Sigmoid colon (tissue), 7 donors: ENCODE measurements around the gene CCDC57. TPM values are rescaled to one million over a fixed set of nuclear protein-coding genes. Genes with fewer than 3 reads are reported as not detected.

Experiments used
- DNase-seq: peaks from one replicate; pipeline ENCODE4 v3.0.0-alpha.2; 2019
- H3K27ac ChIP-seq, 4 donors: fragments of 200-600 bp; sonication (generic); one replicate each; pipeline ENCODE4 v1.5.1; 2016 to 2019; ENCODE audit warnings: mild to moderate bottlenecking in 1 of 4
- H3K27me3 ChIP-seq, 3 donors: fragments of 200-600 bp; sonication (generic); one replicate each; pipeline ENCODE4 v1.5.1; 2019; ENCODE audit warnings: mild to moderate bottlenecking in 1 of 3
- H3K36me3 ChIP-seq, 4 donors: fragments of 200-600 bp; sonication (generic); one replicate each; pipeline ENCODE4 v1.5.1; 2016 to 2019
- H3K4me1 ChIP-seq, 4 donors: fragments of 200-600 bp; sonication (generic); one replicate each; pipeline ENCODE4 v1.5.1; 2017 to 2019
- H3K4me3 ChIP-seq, 4 donors: fragments of 200-600 bp; sonication (generic); one replicate each; pipeline ENCODE4 v1.5.1; 2017 to 2019; ENCODE audit warnings: mild to moderate bottlenecking in 2 of 4, moderate library complexity in 1 of 4
- H3K9me3 ChIP-seq, 4 donors: fragments of 200-600 bp in 3 of 4; sonication (generic) in 3 of 4; one replicate each; pipeline versions ENCODE4 v1.5.1 to v1.6.1; 2013 to 2019
- EP300 ChIP-seq, 4 donors: sonication (generic); formaldehyde crosslinking; IDR thresholded peaks; one replicate each; pipeline ENCODE4 v1.6.1; 2017; ENCODE audit warnings: antibody characterized with exemption in 4 of 4
- POLR2A ChIP-seq, 2 donors: fragments of 450-650 bp; IDR thresholded peaks; one replicate each; pipeline ENCODE4 v1.6.1; 2016; ENCODE audit warnings: antibody characterized with exemption in 2 of 2, mild to moderate bottlenecking in 2 of 2, moderate library complexity in 2 of 2
- POLR2AphosphoS5 ChIP-seq, 4 donors: sonication (generic); formaldehyde crosslinking; IDR thresholded peaks; one replicate each; pipeline ENCODE4 v1.6.1; 2017; ENCODE audit warnings: antibody characterized with exemption in 4 of 4
- WGBS, 2 donors: extraction: QIAGEN DNeasy Blood & Tissue Kit; methylation state at CpG; one replicate each; pipeline ENCODE4 v1.1.7; 2013; 5-methylcytosine and 5-hydroxymethylcytosine counted together
- intact Hi-C: fragments of 100-400 bp; cut with DNase I; formaldehyde crosslinking; loops from one replicate; pipeline ENCODE4 v1.15.1; 2023
- polyA plus RNA-seq, 3 donors: library from polyadenylated mRNA; stranded (reverse); fragments of 200-250 nt; gene quantifications; one replicate each; pipeline ENCODE4 v1.2.3, GENCODE V29; 2013
- total RNA-seq, 4 donors: library from RNA; depleted of rRNA; stranded (reverse); fragments of >200 nt; gene quantifications; one replicate each; pipeline ENCODE4 v1.1.0, GENCODE V29; 2016
- TF ChIP-seq, protein P1 (sequence below), 4 experiments: fragments of 450-650 bp in 3 of 4; fragments of 200-600 bp in 1 of 4; IDR thresholded peaks; one replicate each; pipeline ENCODE4 v1.5.1; 2016 to 2019; ENCODE audit warnings: antibody characterized with exemption in 4 of 4, mild to moderate bottlenecking in 3 of 4, moderate library complexity in 2 of 4
- donor health status: healthy with polysubstance abuse.
- donor health status: Bipolar disorder and iron deficiency.
- donor health status: healthy.

CCDC57 gene
- total and polyA plus RNA-seq, 7 donors: 13.3 to 47.8 (median 24.4) TPM

GRCh38 chr17:82180776-82181528 lies 31.7 kb downstream of the CCDC57 start:
- H3K36me3 ChIP-seq: peaks cover 7 to 44% (median 11%) of the 10 kb centered on the region in 4 donors

DNA sequence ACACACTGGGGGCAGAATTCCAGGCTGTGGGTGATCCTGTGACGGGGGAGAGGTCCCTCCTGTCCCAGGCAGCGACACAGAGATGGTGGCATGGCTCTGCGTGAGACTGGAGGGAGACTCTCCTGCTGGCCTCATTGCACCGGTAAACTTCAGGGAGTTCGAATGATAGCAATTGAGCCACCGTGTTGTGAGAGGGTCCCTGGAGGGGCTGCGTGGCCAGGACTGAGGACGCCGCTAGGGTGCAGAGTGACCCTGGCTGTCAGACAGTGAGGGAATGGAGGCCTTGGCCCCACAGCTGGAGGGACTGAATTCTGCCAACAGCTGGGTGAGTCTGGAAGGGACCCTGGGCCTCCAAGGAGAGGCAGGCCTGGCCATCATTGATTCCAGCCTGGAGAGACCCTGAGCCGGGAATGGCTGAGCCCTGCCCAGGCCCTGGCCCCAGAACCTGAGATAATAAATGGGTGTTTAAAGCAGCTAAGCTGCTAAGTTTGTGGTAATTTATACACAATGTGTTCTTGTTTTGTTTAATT lies 32.6 kb downstream of the CCDC57 start:
- intact Hi-C loops: no loop called here
- no peak overlapping the region for H3K4me3 ChIP-seq
- no peak for DNase-seq
- H3K36me3 ChIP-seq: peaks cover 7 to 47% (median 11%) of the 10 kb centered on the region in 4 donors
- no peaks in the 10 kb centered on the region for H3K4me1 ChIP-seq
- no peaks in the 10 kb centered on the region for H3K27me3 ChIP-seq
- H3K27ac ChIP-seq: no peak overlapping the region
- TF ChIP-seq POLR2A (IDR thresholded peaks at IDR 0.05) (no peak), POLR2AphosphoS5 (IDR thresholded peaks at IDR 0.05) (no peak), EP300 (IDR thresholded peaks at IDR 0.05) (no peak)
- TF ChIP-seq, protein P1, sequence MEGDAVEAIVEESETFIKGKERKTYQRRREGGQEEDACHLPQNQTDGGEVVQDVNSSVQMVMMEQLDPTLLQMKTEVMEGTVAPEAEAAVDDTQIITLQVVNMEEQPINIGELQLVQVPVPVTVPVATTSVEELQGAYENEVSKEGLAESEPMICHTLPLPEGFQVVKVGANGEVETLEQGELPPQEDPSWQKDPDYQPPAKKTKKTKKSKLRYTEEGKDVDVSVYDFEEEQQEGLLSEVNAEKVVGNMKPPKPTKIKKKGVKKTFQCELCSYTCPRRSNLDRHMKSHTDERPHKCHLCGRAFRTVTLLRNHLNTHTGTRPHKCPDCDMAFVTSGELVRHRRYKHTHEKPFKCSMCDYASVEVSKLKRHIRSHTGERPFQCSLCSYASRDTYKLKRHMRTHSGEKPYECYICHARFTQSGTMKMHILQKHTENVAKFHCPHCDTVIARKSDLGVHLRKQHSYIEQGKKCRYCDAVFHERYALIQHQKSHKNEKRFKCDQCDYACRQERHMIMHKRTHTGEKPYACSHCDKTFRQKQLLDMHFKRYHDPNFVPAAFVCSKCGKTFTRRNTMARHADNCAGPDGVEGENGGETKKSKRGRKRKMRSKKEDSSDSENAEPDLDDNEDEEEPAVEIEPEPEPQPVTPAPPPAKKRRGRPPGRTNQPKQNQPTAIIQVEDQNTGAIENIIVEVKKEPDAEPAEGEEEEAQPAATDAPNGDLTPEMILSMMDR (IDR thresholded peaks at IDR 0.05): no peak
- H3K9me3 ChIP-seq: no peaks in the 10 kb centered on the region
- 93 to 96% methylated on average over 10 of the region's 10 CpGs for WGBS, 2 donors

More at GRCh38 chr17:82180776-82181528, 31.7 kb downstream of the CCDC57 start:
- peak; percentile 77 for DNase-seq
- Histone ChIP-seq H3K9me3 (no peaks in the 10 kb centered on the region), H3K27me3 (no peaks in the 10 kb centered on the region), H3K4me3 (no peak overlapping the region), H3K4me1 (no peaks in the 10 kb centered on the region), H3K27ac (no peak overlapping the region)
- 95 to 97% methylated on average over 31 of the region's 31 CpGs for WGBS, 2 donors
- TF ChIP-seq POLR2A (IDR thresholded peaks at IDR 0.05): no peak
- TF ChIP-seq POLR2AphosphoS5 (IDR thresholded peaks at IDR 0.05): no peak
- TF ChIP-seq, protein P1 (IDR thresholded peaks at IDR 0.05): no peak
- no peak for TF ChIP-seq EP300 (IDR thresholded peaks at IDR 0.05)
- intact Hi-C loops: no loop called here

DNA sequence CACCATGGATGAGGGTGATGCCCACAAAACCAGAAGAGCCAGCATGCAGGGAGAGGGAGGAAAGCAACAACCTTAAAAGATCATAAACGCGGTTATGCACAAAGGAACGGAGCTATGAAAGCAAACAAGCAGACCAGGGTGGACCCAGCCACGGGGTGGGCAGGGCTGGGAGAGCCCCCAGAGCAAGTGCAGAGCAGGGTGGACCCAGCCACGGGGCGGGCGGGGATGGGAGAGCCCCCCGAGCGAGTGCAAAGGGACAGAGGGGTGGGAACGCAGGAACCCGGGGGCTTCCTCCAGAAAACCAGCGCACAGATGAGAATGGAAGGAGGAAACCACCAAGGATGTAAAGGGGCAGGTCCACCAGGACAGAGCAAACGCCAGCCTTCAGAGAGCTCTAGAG lies 33.2 kb downstream of the CCDC57 start:
- Histone ChIP-seq H3K27ac (no peak overlapping the region), H3K9me3 (no peaks in the 10 kb centered on the region)
- intact Hi-C loops: no loop called here

GRCh38 chr17:82178499-82179261 lies 34.0 kb downstream of the CCDC57 start:
- H3K36me3 ChIP-seq: peaks cover 0 to 46% (median 9%) of the 10 kb centered on the region in 4 donors
- intact Hi-C loops: no loop called here
- no peak overlapping the region for H3K4me3 ChIP-seq
- peak in 2 of 4 donors; percentile 35 to 62 for TF ChIP-seq POLR2AphosphoS5 (IDR thresholded peaks at IDR 0.05)
- no peak for TF ChIP-seq EP300 (IDR thresholded peaks at IDR 0.05)
- no peak overlapping the region for H3K27ac ChIP-seq
- DNase-seq: peak; percentile 76
- WGBS, 2 donors: 85 to 88% methylated on average over 24 of the region's 24 CpGs
- H3K27me3 ChIP-seq: no peaks in the 10 kb centered on the region
- no peaks in the 10 kb centered on the region for H3K4me1 ChIP-seq
- no peaks in the 10 kb centered on the region for H3K9me3 ChIP-seq

More for the DNA sequence above, 33.2 kb downstream of the CCDC57 start:
- no peaks in the 10 kb centered on the region for H3K4me1 ChIP-seq
- TF ChIP-seq POLR2A (IDR thresholded peaks at IDR 0.05): no peak
- TF ChIP-seq EP300 (IDR thresholded peaks at IDR 0.05): no peak
- no peak for TF ChIP-seq POLR2AphosphoS5 (IDR thresholded peaks at IDR 0.05)
- TF ChIP-seq, protein P1 (IDR thresholded peaks at IDR 0.05): no peak
- no peak for DNase-seq
- WGBS, 2 donors: 92% methylated on average over 13 of the region's 13 CpGs
- no peaks in the 10 kb centered on the region for H3K27me3 ChIP-seq
- peaks cover under 1 to 47% (median 11%) of the 10 kb centered on the region in 4 donors for H3K36me3 ChIP-seq
- H3K4me3 ChIP-seq: no peak overlapping the region
